ENCODE measurements around the gene SLC2A5. TPM values are rescaled to one million over a fixed set of nuclear protein-coding genes. Genes with fewer than 3 reads are reported as not detected.

The SLC2A5 gene
- total RNA-seq, 1 donor from 2014 or later: 8.1 TPM

- Histone ChIP-seq H3K9me3 (no peaks in the 10 kb centered on the region), H3K4me1 (peaks cover 62% of the 10 kb centered on the region), H3K36me3 (no peaks in the 10 kb centered on the region), H3K27me3 (no peaks in the 10 kb centered on the region), H3K4me3 (no peak overlapping the region), H3K27ac (peak overlapping the region; percentile 84)
- TF ChIP-seq POLR2AphosphoS5 (IDR thresholded peaks at IDR 0.05; ENCODE audit: insufficient read depth in 1 of 2, low read depth in 1 of 2) (no peak), POLR2A (IDR thresholded peaks at IDR 0.05) (no peak)
- TF ChIP-seq, protein P1, sequence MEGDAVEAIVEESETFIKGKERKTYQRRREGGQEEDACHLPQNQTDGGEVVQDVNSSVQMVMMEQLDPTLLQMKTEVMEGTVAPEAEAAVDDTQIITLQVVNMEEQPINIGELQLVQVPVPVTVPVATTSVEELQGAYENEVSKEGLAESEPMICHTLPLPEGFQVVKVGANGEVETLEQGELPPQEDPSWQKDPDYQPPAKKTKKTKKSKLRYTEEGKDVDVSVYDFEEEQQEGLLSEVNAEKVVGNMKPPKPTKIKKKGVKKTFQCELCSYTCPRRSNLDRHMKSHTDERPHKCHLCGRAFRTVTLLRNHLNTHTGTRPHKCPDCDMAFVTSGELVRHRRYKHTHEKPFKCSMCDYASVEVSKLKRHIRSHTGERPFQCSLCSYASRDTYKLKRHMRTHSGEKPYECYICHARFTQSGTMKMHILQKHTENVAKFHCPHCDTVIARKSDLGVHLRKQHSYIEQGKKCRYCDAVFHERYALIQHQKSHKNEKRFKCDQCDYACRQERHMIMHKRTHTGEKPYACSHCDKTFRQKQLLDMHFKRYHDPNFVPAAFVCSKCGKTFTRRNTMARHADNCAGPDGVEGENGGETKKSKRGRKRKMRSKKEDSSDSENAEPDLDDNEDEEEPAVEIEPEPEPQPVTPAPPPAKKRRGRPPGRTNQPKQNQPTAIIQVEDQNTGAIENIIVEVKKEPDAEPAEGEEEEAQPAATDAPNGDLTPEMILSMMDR (IDR thresholded peaks at IDR 0.05): no peak
- no peak for DNase-seq (ENCODE audit: extremely low spot score in 2 of 2)
- intact Hi-C loops (cut with DNase I): no loop called here
Measured at GRCh38 chr1:9065213-9065751, 4.2 kb downstream of the SLC2A5 start.

- Histone ChIP-seq H3K27me3 (no peaks in the 10 kb centered on the region), H3K27ac (no peak overlapping the region), H3K4me3 (no peak overlapping the region), H3K9me3 (no peaks in the 10 kb centered on the region), H3K36me3 (no peaks in the 10 kb centered on the region), H3K4me1 (peaks cover 38% of the 10 kb centered on the region)
- no peak for DNase-seq (ENCODE audit: extremely low spot score in 2 of 2)
- intact Hi-C loops (cut with DNase I): no loop called here
- no peak for TF ChIP-seq POLR2A (IDR thresholded peaks at IDR 0.05)
- no peak for TF ChIP-seq POLR2AphosphoS5 (IDR thresholded peaks at IDR 0.05; ENCODE audit: insufficient read depth in 1 of 2, low read depth in 1 of 2)
- TF ChIP-seq, protein P1 (IDR thresholded peaks at IDR 0.05): no peak
Measured at GRCh38 chr1:9062846-9063245, 6.6 kb downstream of the SLC2A5 start.

GRCh38 chr1:9062021-9062471, 7.4 kb downstream of the SLC2A5 start:
- TF ChIP-seq, protein P1 (IDR thresholded peaks at IDR 0.05): no peak
- no peak for TF ChIP-seq POLR2A (IDR thresholded peaks at IDR 0.05)
- TF ChIP-seq POLR2AphosphoS5 (IDR thresholded peaks at IDR 0.05; ENCODE audit: insufficient read depth in 1 of 2, low read depth in 1 of 2): no peak
- Histone ChIP-seq H3K27ac (peak overlapping the region; percentile 15), H3K27me3 (no peaks in the 10 kb centered on the region), H3K36me3 (no peaks in the 10 kb centered on the region), H3K9me3 (no peaks in the 10 kb centered on the region), H3K4me1 (peaks cover 30% of the 10 kb centered on the region), H3K4me3 (no peak overlapping the region)
- intact Hi-C loops (cut with DNase I): no loop called here
- DNase-seq (ENCODE audit: extremely low spot score in 2 of 2): no peak

- Histone ChIP-seq H3K27me3 (no peaks in the 10 kb centered on the region), H3K9me3 (no peaks in the 10 kb centered on the region), H3K4me3 (no peak overlapping the region), H3K4me1 (peaks cover 24% of the 10 kb centered on the region), H3K27ac (peak overlapping the region; percentile 15), H3K36me3 (no peaks in the 10 kb centered on the region)
- DNase-seq (ENCODE audit: extremely low spot score in 2 of 2): no peak
- intact Hi-C loops (cut with DNase I): no loop called here
- TF ChIP-seq POLR2AphosphoS5 (IDR thresholded peaks at IDR 0.05; ENCODE audit: insufficient read depth in 1 of 2, low read depth in 1 of 2): no peak
- no peak for TF ChIP-seq POLR2A (IDR thresholded peaks at IDR 0.05)
- TF ChIP-seq, protein P1 (IDR thresholded peaks at IDR 0.05): no peak
Measured at GRCh38 chr1:9061252-9061960, 8.0 kb downstream of the SLC2A5 start.
